ENCODE results near the gene RAE1. TPM values are rescaled to one million over a fixed set of nuclear protein-coding genes. Genes with fewer than 3 reads are reported as not detected.

The RAE1 gene
- total and polyA plus RNA-seq, 12 donors: 6.2 to 19.9 (median 15.5) TPM

DNA sequence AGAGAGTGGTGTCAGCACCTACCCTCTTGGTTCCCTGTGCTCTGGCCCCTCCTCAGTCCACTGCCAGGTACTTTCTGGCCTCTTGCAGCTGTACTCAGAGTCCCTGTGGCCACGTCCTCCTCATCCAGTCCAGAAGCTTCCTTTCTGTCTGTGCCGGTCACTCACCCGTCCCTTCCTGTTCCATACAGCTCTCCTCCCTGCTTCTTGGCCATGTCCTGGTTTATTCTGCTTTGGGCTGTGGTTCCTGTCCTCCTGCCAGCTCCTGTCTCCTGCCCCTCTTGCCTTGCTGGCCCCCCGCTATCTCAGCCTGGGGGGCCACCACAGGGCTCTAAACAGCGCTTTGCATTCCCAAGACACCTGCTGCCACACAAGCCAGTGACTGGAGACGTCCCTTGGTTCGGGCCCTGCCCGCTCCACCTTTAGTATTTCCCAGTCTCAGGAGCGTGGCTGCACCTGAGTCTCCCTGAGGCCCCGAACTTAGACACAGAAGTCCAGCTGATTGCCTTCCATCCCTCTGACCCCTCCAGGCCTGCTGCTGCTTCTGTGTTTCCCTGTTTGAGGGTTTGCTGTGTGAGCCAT lies 24.7 kb downstream of the RAE1 start:
- Histone ChIP-seq H3K4me3 (peak overlapping the region in 2 of 10 donors; percentile 5 to 37), H3K4me1 (peaks cover 0 to 25% (median 12%) of the 10 kb centered on the region in 9 donors), H3K27ac (peak overlapping the region in 4 of 10 donors; percentile 35 to 81 (median 39)), H3K27me3 (no peaks in the 10 kb centered on the region), H3K9me3 (no peaks in the 10 kb centered on the region), H3K36me3 (peaks cover 0 to 99% (median 12%) of the 10 kb centered on the region in 9 donors)
- TF ChIP-seq, protein P1, sequence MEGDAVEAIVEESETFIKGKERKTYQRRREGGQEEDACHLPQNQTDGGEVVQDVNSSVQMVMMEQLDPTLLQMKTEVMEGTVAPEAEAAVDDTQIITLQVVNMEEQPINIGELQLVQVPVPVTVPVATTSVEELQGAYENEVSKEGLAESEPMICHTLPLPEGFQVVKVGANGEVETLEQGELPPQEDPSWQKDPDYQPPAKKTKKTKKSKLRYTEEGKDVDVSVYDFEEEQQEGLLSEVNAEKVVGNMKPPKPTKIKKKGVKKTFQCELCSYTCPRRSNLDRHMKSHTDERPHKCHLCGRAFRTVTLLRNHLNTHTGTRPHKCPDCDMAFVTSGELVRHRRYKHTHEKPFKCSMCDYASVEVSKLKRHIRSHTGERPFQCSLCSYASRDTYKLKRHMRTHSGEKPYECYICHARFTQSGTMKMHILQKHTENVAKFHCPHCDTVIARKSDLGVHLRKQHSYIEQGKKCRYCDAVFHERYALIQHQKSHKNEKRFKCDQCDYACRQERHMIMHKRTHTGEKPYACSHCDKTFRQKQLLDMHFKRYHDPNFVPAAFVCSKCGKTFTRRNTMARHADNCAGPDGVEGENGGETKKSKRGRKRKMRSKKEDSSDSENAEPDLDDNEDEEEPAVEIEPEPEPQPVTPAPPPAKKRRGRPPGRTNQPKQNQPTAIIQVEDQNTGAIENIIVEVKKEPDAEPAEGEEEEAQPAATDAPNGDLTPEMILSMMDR (IDR thresholded peaks at IDR 0.05): no peak
- DNase-seq (no peak), ATAC-seq (peak in 6 of 8 donors; percentile 10 to 34 (median 21))
- intact Hi-C loops (cut with DNase I): loop anchor here in 2 of 10 donors (10.0 kb wide), 1 partner anchor 219 kb away; no protein-coding TSS in a partner anchor
- 84 to 88% methylated on average over 10 of the region's 10 CpGs for WGBS, 2 donors

DNA sequence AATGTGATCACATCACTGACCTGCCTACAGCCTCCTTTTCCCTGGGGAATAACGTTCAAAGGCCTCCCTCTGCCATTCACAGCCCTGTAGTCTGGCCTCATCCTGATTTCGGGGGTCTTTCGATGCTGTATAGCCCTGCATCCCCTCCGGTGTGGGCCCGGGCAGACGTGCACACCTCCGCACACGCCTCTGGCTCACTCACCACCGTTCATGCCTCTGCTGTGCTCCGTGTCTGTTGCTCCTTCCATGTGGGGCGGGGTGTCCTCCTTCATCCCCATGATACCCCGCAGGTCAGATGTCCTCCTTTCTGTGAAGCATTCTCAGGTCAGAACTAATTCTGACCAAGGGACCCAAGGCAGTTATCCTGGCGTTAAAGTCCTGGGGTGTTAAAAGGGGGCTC lies 26.3 kb downstream of the RAE1 start:
- Histone ChIP-seq H3K4me3 (no peak overlapping the region), H3K27me3 (no peaks in the 10 kb centered on the region), H3K27ac (no peak overlapping the region), H3K36me3 (peaks cover 0 to 88% (median 12%) of the 10 kb centered on the region in 9 donors), H3K9me3 (no peaks in the 10 kb centered on the region), H3K4me1 (peaks cover 0 to 25% (median 12%) of the 10 kb centered on the region in 9 donors)
- intact Hi-C loops (cut with DNase I): loop anchor here in 2 of 10 donors (10.0 kb wide), 1 partner anchor 217 kb away; no protein-coding TSS in a partner anchor
- no peak for DNase-seq
- TF ChIP-seq, protein P1 (IDR thresholded peaks at IDR 0.05): no peak
- no peak for ATAC-seq
- WGBS, 2 donors: 84 to 87% methylated on average over 13 of the region's 13 CpGs

DNA sequence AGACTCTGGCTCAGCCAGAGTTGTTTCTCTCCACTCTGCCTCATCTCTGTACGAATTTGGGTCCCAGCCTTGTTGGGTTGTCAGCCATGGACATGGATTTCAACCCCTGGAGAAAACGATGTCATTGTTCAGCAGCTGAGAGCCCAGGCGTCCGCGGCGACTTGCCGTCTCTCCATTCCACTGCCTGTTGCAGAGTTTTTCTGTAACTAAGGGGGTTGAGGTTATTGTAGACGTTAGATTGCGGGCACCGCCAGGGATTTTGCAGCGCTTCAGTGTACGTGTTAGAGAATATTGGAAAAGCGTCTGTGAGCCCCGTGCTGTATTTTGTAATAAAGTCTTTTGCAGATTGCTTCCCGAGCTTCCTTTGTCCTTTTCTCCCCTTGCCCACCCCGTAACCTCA lies 27.1 kb downstream of the RAE1 start:
- Histone ChIP-seq H3K9me3 (no peaks in the 10 kb centered on the region), H3K27ac (no peak overlapping the region), H3K27me3 (no peaks in the 10 kb centered on the region), H3K4me3 (no peak overlapping the region), H3K4me1 (peaks cover 0 to 25% (median 12%) of the 10 kb centered on the region in 9 donors), H3K36me3 (peaks cover 0 to 81% (median 12%) of the 10 kb centered on the region in 9 donors)
- DNase-seq: no peak
- intact Hi-C loops (cut with DNase I): loop anchor here in 2 of 10 donors (10.0 kb wide), 1 partner anchor 217 kb away; no protein-coding TSS in a partner anchor
- no peak for ATAC-seq
- TF ChIP-seq, protein P1 (IDR thresholded peaks at IDR 0.05): no peak
- 87 to 90% methylated on average over 16 of the region's 16 CpGs for WGBS, 2 donors

DNA sequence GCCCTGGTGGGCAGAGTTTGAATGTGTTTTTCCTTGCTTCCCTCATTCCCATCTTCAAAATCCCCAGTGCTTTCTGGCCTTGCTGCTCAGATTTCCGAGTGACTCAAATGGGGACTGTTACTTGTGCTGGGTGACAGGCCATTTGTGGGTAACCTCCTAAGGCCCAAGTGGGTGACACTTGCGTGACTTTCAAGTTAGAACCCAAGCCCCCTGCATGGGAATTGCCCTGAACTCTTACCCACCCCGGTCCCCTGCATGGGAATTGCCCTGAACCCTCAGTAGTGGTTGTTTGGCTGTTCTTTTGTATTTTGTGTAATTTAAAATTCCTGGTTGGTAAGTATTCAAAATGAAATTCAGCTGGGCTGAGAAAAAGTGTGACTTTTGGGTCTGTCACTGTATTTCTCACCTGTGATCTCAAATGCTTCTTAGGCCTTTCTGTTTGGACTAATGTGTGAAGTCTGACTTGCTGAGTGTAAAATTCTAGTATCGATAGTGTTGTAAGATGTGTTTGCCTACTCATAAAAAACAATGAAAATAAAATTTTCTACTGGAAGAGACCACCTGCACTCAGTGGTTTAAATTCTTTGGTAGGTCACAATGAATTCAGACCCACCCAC lies 27.7 kb downstream of the RAE1 start:
- H3K27me3 ChIP-seq: no peaks in the 10 kb centered on the region
- TF ChIP-seq, protein P1 (IDR thresholded peaks at IDR 0.05): no peak
- no peak overlapping the region for H3K4me3 ChIP-seq
- intact Hi-C loops (cut with DNase I): loop anchor here in 2 of 10 donors (10.0 kb wide), 1 partner anchor 216 kb away; no protein-coding TSS in a partner anchor
- no peak overlapping the region for H3K27ac ChIP-seq
- no peak for ATAC-seq
- no peaks in the 10 kb centered on the region for H3K9me3 ChIP-seq
- WGBS, 2 donors: 87 to 93% methylated on average over 4 of the region's 4 CpGs
- H3K4me1 ChIP-seq: peaks cover 0 to 25% (median 12%) of the 10 kb centered on the region in 9 donors
- peaks cover 0 to 74% (median 9%) of the 10 kb centered on the region in 9 donors for H3K36me3 ChIP-seq
- DNase-seq: no peak

Measured in heart right ventricle (tissue), 16 donors.